Pancreas (tissue), 10 donors: Measurements from ENCODE around the gene ARGLU1. TPM values are rescaled to one million over a fixed set of nuclear protein-coding genes. Genes with fewer than 3 reads are reported as not detected.

Experiments
- ATAC-seq, 4 donors: fragments of 200-7000 bp; cut with Tn5 transposase; one replicate each; pipeline versions ENCODE4 v1.8.0 to v1.9.1; 2020; ENCODE audit warnings: mild to moderate bottlenecking in 4 of 4, moderate library complexity in 4 of 4
- DNase-seq, 6 donors: peaks; one replicate each; pipeline ENCODE4 v3.0.0-alpha.2; 2020
- FAIRE-seq: peaks from 2 replicates; lab custom pipeline; 2012; peaks lifted over from hg19 to GRCh38; lab: Jason Lieb, UNC
- H3K27ac ChIP-seq, 4 donors: fragments of 200-600 bp; sonication (generic); 1 replicate in 3 of 4; 2 replicates in 1 of 4; pipeline versions ENCODE4 v1.5.0 to v1.8.0; 2020
- H3K27me3 ChIP-seq, 4 donors: fragments of 200-600 bp; one replicate each; pipeline ENCODE4 v1.8.0; 2021
- H3K36me3 ChIP-seq, 3 donors: fragments of 200-600 bp; sonication (generic) in 1 of 3; one replicate each; pipeline versions ENCODE4 v1.5.0 to v1.8.0; 2020 to 2021
- H3K4me1 ChIP-seq, 3 donors: fragments of 200-600 bp; one replicate each; pipeline ENCODE4 v1.8.0; 2021
- H3K4me3 ChIP-seq, 4 donors: fragments of 200-600 bp; sonication (generic) in 2 of 4; one replicate each; pipeline versions ENCODE4 v1.5.0 to v1.8.0; 2020 to 2021
- H3K9me3 ChIP-seq, 4 donors: fragments of 200-600 bp; one replicate each; pipeline ENCODE4 v1.8.0; 2021
- CTCF ChIP-seq, 4 donors: fragments of 200-600 bp; sonication (generic) in 3 of 4; IDR thresholded peaks; one replicate each; pipeline versions ENCODE4 v1.5.0 to v1.8.0; 2021; ENCODE audit warnings: antibody characterized with exemption in 4 of 4
- WGBS, 2 donors: extraction: QIAGEN DNeasy Blood & Tissue Kit; methylation state at CpG; one replicate each; pipeline ENCODE4 v1.1.7; 2013; 5-methylcytosine and 5-hydroxymethylcytosine counted together
- intact Hi-C, 3 donors: fragments of 100-400 bp; cut with DNase I; formaldehyde crosslinking; loops; one replicate each; pipeline versions ENCODE4 v1.11.1 to v1.14.2; 2022
- polyA plus RNA-seq, 2 donors: library from polyadenylated mRNA; stranded (reverse); fragments of 200-250 nt; gene quantifications; one replicate each; pipeline ENCODE4 v1.2.3, GENCODE V29; 2013
- total RNA-seq, 6 donors: library from RNA; stranded (reverse); fragmentation: NEBNext Ultra II Directional in 4 of 6; extraction: Animal tissue kit (Norgen Biotek cat#: 25700) in 4 of 6; gene quantifications; one replicate each; pipeline versions ENCODE4 v1.2.1 to v1.2.4, GENCODE V29; 2021 to 2023
- donor health status: healthy with polysubstance abuse.
- donor health status: DM: no; HTN: no; CAD: no; lungs with moderate emphysema.
- donor health status: DM: no; HTN: no; CAD: no.
- donor health status: control.
- donor health status: control.
- donor health status: Bipolar disorder and iron deficiency.
- donor health status: DM: yes; HTN: yes; CAD: no.
- donor health status: DM: no; HTN: no; CAD: no.
- donor health status: DM: no; HTN: no; CAD: no.
- donor health status: DM: yes; HTN: yes; CAD: no.

The ARGLU1 gene
- total and polyA plus RNA-seq, 8 donors: 15.9 to 96.1 (median 27.7) TPM

- Histone ChIP-seq H3K27ac (no peak overlapping the region), H3K36me3 (no peaks in the 10 kb centered on the region), H3K4me3 (no peak overlapping the region), H3K9me3 (no peaks in the 10 kb centered on the region), H3K4me1 (no peaks in the 10 kb centered on the region), H3K27me3 (no peaks in the 10 kb centered on the region)
- intact Hi-C loops: loop anchor here in 1 of 3 donors (10.0 kb wide), 1 partner anchor 1109 kb away; no protein-coding TSS in a partner anchor
- FAIRE-seq (no peak), DNase-seq (no peak), ATAC-seq (no peak)
- no peak for TF ChIP-seq CTCF (IDR thresholded peaks at IDR 0.05)
- WGBS, 2 donors: 61 to 63% methylated on average over 3 of the region's 3 CpGs
Measured at GRCh38 chr13:106523576-106523975, 44.4 kb downstream of the ARGLU1 start.

- WGBS, 2 donors: 79 to 80% methylated on average over 7 of the region's 7 CpGs
- no peaks in the 10 kb centered on the region for H3K4me1 ChIP-seq
- no peaks in the 10 kb centered on the region for H3K36me3 ChIP-seq
- no peak for DNase-seq
- no peak overlapping the region for H3K27ac ChIP-seq
- no peak overlapping the region for H3K4me3 ChIP-seq
- no peak for FAIRE-seq
- TF ChIP-seq CTCF (IDR thresholded peaks at IDR 0.05): no peak
- no peaks in the 10 kb centered on the region for H3K27me3 ChIP-seq
- intact Hi-C loops: loop anchor here in 1 of 3 donors (10.0 kb wide), 1 partner anchor 1108 kb away; no protein-coding TSS in a partner anchor
- no peak for ATAC-seq
- H3K9me3 ChIP-seq: no peaks in the 10 kb centered on the region
Measured at GRCh38 chr13:106522898-106523525, 44.9 kb downstream of the ARGLU1 start.

GRCh38 chr13:106522112-106522705 is 45.7 kb downstream of the ARGLU1 start:
- no peak overlapping the region for H3K4me3 ChIP-seq
- no peak for TF ChIP-seq CTCF (IDR thresholded peaks at IDR 0.05)
- H3K27me3 ChIP-seq: no peaks in the 10 kb centered on the region
- no peaks in the 10 kb centered on the region for H3K4me1 ChIP-seq
- H3K27ac ChIP-seq: no peak overlapping the region
- FAIRE-seq (no peak), DNase-seq (no peak), ATAC-seq (no peak)
- H3K9me3 ChIP-seq: no peaks in the 10 kb centered on the region
- intact Hi-C loops: loop anchor here in 1 of 3 donors (10.0 kb wide), 1 partner anchor 1107 kb away; no protein-coding TSS in a partner anchor
- H3K36me3 ChIP-seq: no peaks in the 10 kb centered on the region
- 78 to 86% methylated on average over 5 of the region's 5 CpGs for WGBS, 2 donors

- FAIRE-seq: no peak
- Histone ChIP-seq H3K36me3 (no peaks in the 10 kb centered on the region), H3K9me3 (no peaks in the 10 kb centered on the region), H3K4me1 (no peaks in the 10 kb centered on the region), H3K27ac (no peak overlapping the region), H3K4me3 (no peak overlapping the region), H3K27me3 (no peaks in the 10 kb centered on the region)
- WGBS, 2 donors: 13 to 16% methylated on average over 5 of the region's 5 CpGs
- TF ChIP-seq CTCF (IDR thresholded peaks at IDR 0.05): no peak
- ATAC-seq: peak in 2 of 4 donors; percentile 39 to 53
- intact Hi-C loops: loop anchor here in 1 of 3 donors (10.0 kb wide), 1 partner anchor 1106 kb away; no protein-coding TSS in a partner anchor
- DNase-seq: no peak
Measured at GRCh38 chr13:106521095-106521799, 46.7 kb downstream of the ARGLU1 start.
